Measurements from ENCODE around the gene EHD3.

Gene EHD3

DNA sequence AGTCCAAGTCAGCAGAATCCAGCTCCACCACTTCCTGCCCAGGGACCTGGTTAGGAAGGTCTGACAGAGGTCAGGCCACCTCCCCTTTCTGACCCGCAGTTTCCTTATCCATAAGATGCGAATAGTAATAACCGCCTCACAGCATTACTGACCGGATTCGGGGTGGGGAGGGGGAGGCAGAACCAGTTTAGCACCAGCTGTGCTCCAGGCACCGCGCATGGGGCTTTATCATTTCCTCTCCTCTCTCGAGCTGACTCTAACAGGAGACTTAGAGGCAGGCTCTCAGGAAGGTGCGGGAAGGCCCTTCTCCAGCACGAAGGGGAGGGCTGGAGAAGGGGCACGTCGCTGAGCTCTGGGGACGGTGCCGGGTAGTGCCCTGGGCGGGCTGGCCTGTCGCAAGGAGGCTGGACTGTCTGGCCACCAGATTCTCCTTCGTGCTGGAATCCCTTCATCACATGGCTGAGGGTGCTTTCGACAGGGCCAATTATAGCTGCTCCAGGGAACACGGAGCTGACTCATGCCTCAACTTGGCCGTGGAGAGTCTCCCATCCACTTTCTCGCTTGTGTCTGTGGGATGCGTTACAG, 5.7 kb downstream of the EHD3 start:
- TF ChIP-seq, protein P1, sequence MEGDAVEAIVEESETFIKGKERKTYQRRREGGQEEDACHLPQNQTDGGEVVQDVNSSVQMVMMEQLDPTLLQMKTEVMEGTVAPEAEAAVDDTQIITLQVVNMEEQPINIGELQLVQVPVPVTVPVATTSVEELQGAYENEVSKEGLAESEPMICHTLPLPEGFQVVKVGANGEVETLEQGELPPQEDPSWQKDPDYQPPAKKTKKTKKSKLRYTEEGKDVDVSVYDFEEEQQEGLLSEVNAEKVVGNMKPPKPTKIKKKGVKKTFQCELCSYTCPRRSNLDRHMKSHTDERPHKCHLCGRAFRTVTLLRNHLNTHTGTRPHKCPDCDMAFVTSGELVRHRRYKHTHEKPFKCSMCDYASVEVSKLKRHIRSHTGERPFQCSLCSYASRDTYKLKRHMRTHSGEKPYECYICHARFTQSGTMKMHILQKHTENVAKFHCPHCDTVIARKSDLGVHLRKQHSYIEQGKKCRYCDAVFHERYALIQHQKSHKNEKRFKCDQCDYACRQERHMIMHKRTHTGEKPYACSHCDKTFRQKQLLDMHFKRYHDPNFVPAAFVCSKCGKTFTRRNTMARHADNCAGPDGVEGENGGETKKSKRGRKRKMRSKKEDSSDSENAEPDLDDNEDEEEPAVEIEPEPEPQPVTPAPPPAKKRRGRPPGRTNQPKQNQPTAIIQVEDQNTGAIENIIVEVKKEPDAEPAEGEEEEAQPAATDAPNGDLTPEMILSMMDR (conservative IDR thresholded peaks at IDR 0.05; ENCODE audit: low read depth, low read length), result no peak
- H3K4me3 ChIP-seq (ENCODE audit: low read depth, low read length), result no peak overlapping the region
- DNase-seq (ENCODE audit: low read depth), result peak; percentile 75

DNA sequence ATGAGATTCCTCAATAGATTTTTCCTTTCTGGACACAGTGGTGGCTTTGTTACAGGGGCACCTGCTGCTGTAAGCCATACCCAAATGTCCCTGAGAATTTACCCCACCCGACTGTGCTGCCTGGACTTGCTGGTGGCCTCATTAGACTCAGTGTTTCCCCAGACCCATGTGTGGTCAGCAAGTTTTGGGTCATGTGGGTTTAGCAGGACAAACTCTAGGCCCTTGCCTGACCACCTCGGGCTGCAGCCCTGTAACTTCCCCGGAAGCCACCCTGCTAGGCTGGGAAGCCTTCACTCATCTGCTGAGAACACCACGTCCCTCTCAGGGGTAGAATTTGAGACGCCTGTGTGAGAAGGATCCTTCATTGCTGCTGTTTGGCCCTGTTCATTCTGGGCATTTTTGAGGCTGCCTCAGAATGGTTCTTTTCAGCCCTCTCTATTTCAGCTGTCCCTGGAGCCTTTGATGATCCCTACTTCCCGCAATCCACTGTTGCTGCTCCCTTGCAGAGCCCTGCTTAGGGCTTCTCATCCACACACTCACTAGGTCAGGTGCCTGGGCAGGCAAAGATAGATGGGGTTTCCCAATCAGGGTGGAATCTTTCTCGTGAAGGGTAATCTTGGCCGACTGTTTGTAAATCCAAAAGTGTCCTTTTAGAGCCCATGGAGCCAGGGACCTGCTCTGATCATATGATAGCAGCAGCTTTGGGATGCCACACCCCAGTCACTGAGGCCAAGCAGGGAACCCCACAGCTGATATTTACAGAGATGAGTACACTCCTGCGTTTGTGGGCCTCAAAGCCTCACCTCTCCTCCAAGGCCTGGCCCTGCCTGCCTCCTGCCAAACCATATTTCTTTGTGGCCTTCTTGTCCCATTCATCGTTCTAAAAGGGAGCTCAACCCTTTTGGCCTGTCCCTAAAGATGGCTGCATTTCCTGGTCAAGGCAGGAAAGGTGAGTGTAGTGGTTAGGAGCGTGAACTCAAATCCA, 6.7 kb downstream of the EHD3 start:
- no peak overlapping the region for H3K4me3 ChIP-seq (ENCODE audit: low read depth, low read length)
- TF ChIP-seq, protein P1 (conservative IDR thresholded peaks at IDR 0.05; ENCODE audit: low read depth, low read length), result no peak
- DNase-seq (ENCODE audit: low read depth), result peak; percentile 29

DNA sequence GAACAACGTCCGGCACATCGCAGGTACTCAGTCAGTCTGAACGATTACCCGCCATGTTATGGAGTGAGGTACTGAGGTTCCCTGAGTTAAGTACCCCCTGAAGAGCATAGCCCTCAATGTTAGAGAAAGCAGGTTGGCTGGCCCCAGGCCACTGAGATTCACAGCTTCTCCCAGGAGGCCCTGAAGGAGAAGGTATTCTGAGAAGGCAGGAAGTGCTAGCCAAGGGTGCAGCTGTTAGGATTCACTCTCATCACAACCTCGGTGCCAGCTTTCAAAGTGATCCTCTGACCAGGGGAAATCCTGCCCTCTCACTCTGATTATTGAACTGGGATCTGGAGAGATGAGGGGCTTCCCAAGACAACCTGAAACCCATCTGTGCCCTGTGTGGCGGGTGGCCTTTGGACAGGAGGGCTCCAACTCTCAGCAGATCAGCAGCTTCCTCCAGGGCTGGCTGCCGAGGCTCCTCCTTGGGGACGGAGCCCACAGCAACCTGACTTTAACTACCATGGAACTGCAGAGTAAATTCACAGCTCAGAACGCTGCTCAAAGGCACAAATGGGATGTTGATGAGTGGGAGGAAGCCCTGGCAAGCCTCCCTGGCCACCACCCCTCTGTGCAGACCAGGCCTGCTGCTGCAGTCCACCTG, 7.8 kb downstream of the EHD3 start:
- TF ChIP-seq, protein P1 (conservative IDR thresholded peaks at IDR 0.05; ENCODE audit: low read depth, low read length), result no peak
- no peak overlapping the region for H3K4me3 ChIP-seq (ENCODE audit: low read depth, low read length)
- DNase-seq (ENCODE audit: low read depth), result no peak

DNA sequence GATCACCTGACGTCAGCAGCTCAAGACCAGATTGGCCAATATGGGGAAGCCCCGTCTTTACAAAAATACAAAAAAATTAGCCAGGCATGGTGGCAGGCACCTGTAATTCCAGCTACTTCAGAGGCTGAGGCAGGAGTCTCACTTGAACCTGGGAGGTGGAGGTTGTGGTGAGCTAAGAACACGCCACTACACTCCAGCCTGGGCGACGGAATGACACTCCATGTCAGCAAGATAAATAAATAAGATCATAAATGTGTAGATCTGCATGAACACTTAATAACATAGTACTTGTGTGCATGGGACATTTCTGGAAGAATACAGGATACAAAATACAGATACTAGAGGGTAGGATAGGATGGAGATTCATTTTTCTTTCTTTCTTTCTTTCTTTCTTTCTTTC, 9.1 kb downstream of the EHD3 start:
- DNase-seq (ENCODE audit: low read depth), result no peak
- no peak overlapping the region for H3K4me3 ChIP-seq (ENCODE audit: low read depth, low read length)
- TF ChIP-seq, protein P1 (conservative IDR thresholded peaks at IDR 0.05; ENCODE audit: low read depth, low read length), result no peak

DNA sequence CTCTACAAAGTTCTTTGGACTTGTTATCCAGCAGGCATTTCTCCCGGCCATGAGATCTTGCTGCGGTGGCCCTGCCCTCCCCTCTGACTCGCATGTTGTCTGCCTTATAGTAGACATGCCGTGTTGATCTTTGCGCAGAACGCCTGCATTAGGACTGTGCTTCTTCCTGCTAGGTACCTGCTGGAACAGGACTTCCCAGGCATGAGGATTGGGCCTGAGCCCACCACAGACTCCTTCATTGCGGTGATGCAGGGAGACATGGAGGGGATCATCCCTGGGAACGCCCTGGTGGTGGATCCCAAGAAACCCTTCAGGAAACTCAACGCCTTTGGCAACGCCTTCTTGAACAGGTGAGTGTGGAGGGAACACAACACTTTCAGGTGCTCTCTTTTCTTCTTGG, 10.1 kb downstream of the EHD3 start:
- DNase-seq (ENCODE audit: low read depth), result no peak
- TF ChIP-seq, protein P1 (conservative IDR thresholded peaks at IDR 0.05; ENCODE audit: low read depth, low read length), result no peak
- H3K4me3 ChIP-seq (ENCODE audit: low read depth, low read length), result no peak overlapping the region

DNA sequence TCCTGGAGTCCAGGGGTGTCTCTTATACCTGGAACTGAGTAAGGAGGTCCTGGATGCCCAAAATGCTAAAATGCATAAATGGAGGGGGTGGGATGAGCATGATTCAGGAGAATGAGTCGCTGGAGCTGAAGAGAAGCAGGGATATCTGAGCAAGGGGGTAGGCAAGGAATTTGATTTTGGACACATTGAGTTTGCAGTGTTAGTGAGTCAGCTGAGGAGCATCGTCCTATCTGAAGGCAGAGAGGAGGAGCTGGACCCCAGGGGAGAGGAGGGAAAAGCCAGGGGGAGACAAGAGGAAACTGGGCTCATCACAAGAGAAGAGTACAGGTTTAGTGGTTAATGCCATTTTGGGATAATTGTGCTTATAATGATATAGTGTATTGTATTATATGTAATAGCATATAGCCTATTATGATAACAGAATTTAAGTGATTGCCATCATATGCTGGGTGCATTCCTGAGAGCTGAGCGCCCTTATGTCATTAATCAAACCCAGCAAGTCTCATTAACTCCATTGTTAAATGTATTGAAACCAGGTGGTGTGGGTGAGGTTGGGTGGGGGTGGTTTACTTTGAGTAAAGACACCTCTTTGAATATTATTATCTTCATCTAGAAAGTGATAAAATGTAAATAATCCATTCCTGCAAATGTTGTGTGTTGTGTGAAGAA, 12.4 kb downstream of the EHD3 start:
- no peak overlapping the region for H3K4me3 ChIP-seq (ENCODE audit: low read depth, low read length)
- no peak for DNase-seq (ENCODE audit: low read depth)
- TF ChIP-seq, protein P1 (conservative IDR thresholded peaks at IDR 0.05; ENCODE audit: low read depth, low read length), result no peak

Data from choroid plexus epithelial cell (primary cell).